ENCODE measurements around the gene CEP20. TPM values are rescaled to one million over a fixed set of nuclear protein-coding genes. Genes with fewer than 3 reads are reported as not detected.

Gene CEP20
- total RNA-seq, 4 donors from 2014 or later = 26.2 to 38.8 (median 32.0) TPM

GRCh38 chr16:15847611-15848175 is 40.7 kb downstream of the CEP20 start:
- no peak for TF ChIP-seq CTCF (IDR thresholded peaks at IDR 0.05; ENCODE audit: low read depth)

GRCh38 chr16:15846510-15846909 is 41.9 kb downstream of the CEP20 start:
- TF ChIP-seq CTCF (IDR thresholded peaks at IDR 0.05; ENCODE audit: low read depth) = no peak

- no peak for TF ChIP-seq CTCF (IDR thresholded peaks at IDR 0.05; ENCODE audit: low read depth)
Measured at GRCh38 chr16:15843635-15844279, 44.6 kb downstream of the CEP20 start.

GRCh38 chr16:15837761-15838160 is 50.6 kb downstream of the CEP20 start:
- TF ChIP-seq CTCF (IDR thresholded peaks at IDR 0.05; ENCODE audit: low read depth) = no peak

- TF ChIP-seq CTCF (IDR thresholded peaks at IDR 0.05; ENCODE audit: low read depth) = no peak
Measured at GRCh38 chr16:15836965-15837611, 51.3 kb downstream of the CEP20 start.

- no peak for TF ChIP-seq CTCF (IDR thresholded peaks at IDR 0.05; ENCODE audit: low read depth)
Measured at GRCh38 chr16:15836074-15836473, 52.3 kb downstream of the CEP20 start.

GRCh38 chr16:15835136-15835878 is 53.1 kb downstream of the CEP20 start:
- no peak for TF ChIP-seq CTCF (IDR thresholded peaks at IDR 0.05; ENCODE audit: low read depth)

Data from subcutaneous adipose tissue (tissue), 4 donors.